ENCODE measurements around the gene RBM8A.

- TF ChIP-seq CTCF (IDR thresholded peaks at IDR 0.05; ENCODE audit: borderline replicate concordance, extremely low read depth, low read length, poor library complexity, severe bottlenecking) (no peak), EZH2 (IDR thresholded peaks at IDR 0.05; ENCODE audit: borderline replicate concordance, low read depth, low read length, severe bottlenecking) (no peak)
Observed at GRCh38 chr1:145898756-145899155, 28.5 kb downstream of the RBM8A start.

All from DND-41 (cell line).